ENCODE measurements around the gene CPT1B.

The CPT1B gene

DNA sequence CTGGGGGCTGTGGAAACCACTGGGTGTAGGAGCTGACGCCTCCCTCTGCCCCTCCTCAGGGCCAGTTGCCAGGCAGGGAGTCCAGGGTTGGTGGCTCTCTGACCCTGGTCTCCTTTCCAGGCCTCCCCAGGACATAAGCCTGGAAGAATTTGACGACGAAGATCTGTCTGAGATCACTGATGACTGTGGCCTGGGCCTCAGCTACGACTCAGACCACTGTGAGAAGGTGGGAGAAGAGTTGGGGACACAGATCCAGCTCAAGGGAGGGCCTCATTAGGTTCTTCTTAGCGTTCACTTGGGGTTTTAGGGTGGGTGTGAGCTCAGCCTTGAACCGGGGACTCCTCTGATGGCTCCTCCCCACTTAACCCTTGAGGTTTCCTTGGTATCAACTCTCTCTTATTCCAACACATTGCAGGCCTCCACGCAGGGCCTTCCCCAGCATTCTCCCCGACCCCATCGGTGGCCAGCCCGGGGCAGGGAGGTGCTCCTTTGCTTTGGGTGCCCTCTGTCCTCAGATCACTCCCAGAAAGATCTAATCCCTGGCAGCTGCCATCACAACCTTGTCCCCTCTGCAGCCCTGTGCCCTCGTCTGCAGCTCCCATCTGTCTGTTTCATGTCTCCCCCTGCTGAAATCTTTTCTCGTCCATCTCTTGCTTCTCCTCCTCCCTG is 23.6 kb upstream of the CPT1B start:
- no peaks in the 10 kb centered on the region for H3K36me3 ChIP-seq (ENCODE audit: control insufficient read depth, insufficient read depth, low read length)
- WGBS, 2 experiments (ENCODE audit: insufficient coverage in 2 of 2): 59% methylated on average over 11 of the region's 12 CpGs
- no peak overlapping the region for H3K27ac ChIP-seq (ENCODE audit: low read depth, low read length, severe bottlenecking)
- no peak overlapping the region for H3K4me3 ChIP-seq (ENCODE audit: extremely low read depth, insufficient read depth, low read length, poor library complexity, severe bottlenecking)
- H3K4me1 ChIP-seq (ENCODE audit: control insufficient read depth, insufficient read depth, low read length, poor library complexity, severe bottlenecking): no peaks in the 10 kb centered on the region
- no peaks in the 10 kb centered on the region for H3K9me3 ChIP-seq (ENCODE audit: control insufficient read depth, low read length)

DNA sequence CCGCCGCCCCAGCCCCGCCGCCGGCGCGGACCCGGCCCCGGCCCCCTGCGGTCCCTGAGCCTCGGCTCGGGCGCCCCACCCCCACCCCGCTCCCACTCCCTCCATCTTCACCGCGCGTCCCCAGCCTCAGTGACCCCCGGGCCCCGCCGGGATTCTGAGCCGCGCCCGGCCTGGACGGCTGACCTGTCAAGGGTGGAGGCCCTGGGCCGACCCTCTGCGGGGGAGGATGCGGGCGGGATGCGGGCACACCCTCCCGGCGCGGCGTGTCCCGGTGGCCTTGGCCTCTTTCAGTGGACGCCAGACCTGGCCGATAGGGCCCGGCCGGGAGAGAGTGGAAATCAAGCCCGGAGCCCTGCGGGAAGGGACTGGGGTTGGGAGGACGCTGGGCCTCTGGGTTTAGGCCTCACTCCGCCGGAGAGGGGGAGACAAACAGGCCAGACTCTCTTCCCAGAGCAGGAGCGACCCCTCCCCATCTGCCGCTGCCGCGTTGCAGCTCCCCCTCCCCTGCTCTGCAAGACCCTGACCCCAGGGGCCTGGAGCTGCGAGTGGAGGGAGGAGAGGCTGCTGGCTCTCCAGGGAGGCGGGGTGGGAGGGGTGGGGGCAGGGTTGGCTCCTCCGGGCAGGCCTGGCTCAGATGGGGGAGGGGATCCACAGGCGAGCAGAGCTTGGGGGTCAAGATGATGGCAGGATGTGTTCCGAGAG is 22.9 kb upstream of the CPT1B start:
- Histone ChIP-seq H3K4me3 (ENCODE audit: extremely low read depth, insufficient read depth, low read length, poor library complexity, severe bottlenecking) (peak overlapping the region; percentile 2), H3K27ac (ENCODE audit: low read depth, low read length, severe bottlenecking) (no peak overlapping the region), H3K36me3 (ENCODE audit: control insufficient read depth, insufficient read depth, low read length) (no peaks in the 10 kb centered on the region), H3K9me3 (ENCODE audit: control insufficient read depth, low read length) (no peaks in the 10 kb centered on the region), H3K4me1 (ENCODE audit: control insufficient read depth, insufficient read depth, low read length, poor library complexity, severe bottlenecking) (no peaks in the 10 kb centered on the region)
- 8 to 17% methylated on average over 10 to 22 of the region's 52 CpGs for WGBS, 2 experiments (ENCODE audit: insufficient coverage in 2 of 2)

- WGBS, 2 experiments (ENCODE audit: insufficient coverage in 2 of 2): 0 to 1% methylated on average over 9 to 25 of the region's 61 CpGs
- no peak within 1 kb of the TSS for H3K27ac ChIP-seq (ENCODE audit: low read depth, low read length, severe bottlenecking)
- no peaks in the 10 kb centered on the region for H3K36me3 ChIP-seq (ENCODE audit: control insufficient read depth, insufficient read depth, low read length)
- H3K4me1 ChIP-seq (ENCODE audit: control insufficient read depth, insufficient read depth, low read length, poor library complexity, severe bottlenecking): no peaks in the 10 kb centered on the region
- no peaks in the 10 kb centered on the region for H3K9me3 ChIP-seq (ENCODE audit: control insufficient read depth, low read length)
- H3K4me3 ChIP-seq (ENCODE audit: extremely low read depth, insufficient read depth, low read length, poor library complexity, severe bottlenecking): peak within 1 kb of the TSS; percentile 2
Measured at GRCh38 chr22:50600538-50600937, 22.3 kb upstream of the CPT1B start, which contains the start of gene MAPK8IP2. Gene MAPK8IP2 (plus strand): TSS chr22:50600793. CDS start chr22:50600819, 26 bp downstream.

GRCh38 chr22:50599816-50600455 is 21.7 kb upstream of the CPT1B start:
- Histone ChIP-seq H3K27ac (ENCODE audit: low read depth, low read length, severe bottlenecking) (no peak overlapping the region), H3K4me3 (ENCODE audit: extremely low read depth, insufficient read depth, low read length, poor library complexity, severe bottlenecking) (no peak overlapping the region)
- WGBS, 2 experiments (ENCODE audit: insufficient coverage in 2 of 2): 21 to 25% methylated on average over 38 to 39 of the region's 52 CpGs

GRCh38 chr22:50597097-50597496 is 18.9 kb upstream of the CPT1B start:
- H3K9me3 ChIP-seq (ENCODE audit: control insufficient read depth, low read length): no peaks in the 10 kb centered on the region
- 83 to 89% methylated on average over 5 of the region's 5 CpGs for WGBS, 2 experiments (ENCODE audit: insufficient coverage in 2 of 2)
- no peaks in the 10 kb centered on the region for H3K4me1 ChIP-seq (ENCODE audit: control insufficient read depth, insufficient read depth, low read length, poor library complexity, severe bottlenecking)
- H3K4me3 ChIP-seq (ENCODE audit: extremely low read depth, insufficient read depth, low read length, poor library complexity, severe bottlenecking): no peak overlapping the region
- no peak overlapping the region for H3K27ac ChIP-seq (ENCODE audit: low read depth, low read length, severe bottlenecking)
- H3K36me3 ChIP-seq (ENCODE audit: control insufficient read depth, insufficient read depth, low read length): no peaks in the 10 kb centered on the region

More at GRCh38 chr22:50599816-50600455, 21.7 kb upstream of the CPT1B start:
- no peaks in the 10 kb centered on the region for H3K4me1 ChIP-seq (ENCODE audit: control insufficient read depth, insufficient read depth, low read length, poor library complexity, severe bottlenecking)
- no peaks in the 10 kb centered on the region for H3K9me3 ChIP-seq (ENCODE audit: control insufficient read depth, low read length)
- no peaks in the 10 kb centered on the region for H3K36me3 ChIP-seq (ENCODE audit: control insufficient read depth, insufficient read depth, low read length)

- Histone ChIP-seq H3K4me3 (ENCODE audit: extremely low read depth, insufficient read depth, low read length, poor library complexity, severe bottlenecking) (no peak overlapping the region), H3K27ac (ENCODE audit: low read depth, low read length, severe bottlenecking) (no peak overlapping the region), H3K36me3 (ENCODE audit: control insufficient read depth, insufficient read depth, low read length) (no peaks in the 10 kb centered on the region), H3K4me1 (ENCODE audit: control insufficient read depth, insufficient read depth, low read length, poor library complexity, severe bottlenecking) (no peaks in the 10 kb centered on the region), H3K9me3 (ENCODE audit: control insufficient read depth, low read length) (no peaks in the 10 kb centered on the region)
- WGBS, 2 experiments (ENCODE audit: insufficient coverage in 2 of 2): 81 to 85% methylated on average over 3 of the region's 3 CpGs
Measured at GRCh38 chr22:50595189-50595588, 17.0 kb upstream of the CPT1B start.

DNA sequence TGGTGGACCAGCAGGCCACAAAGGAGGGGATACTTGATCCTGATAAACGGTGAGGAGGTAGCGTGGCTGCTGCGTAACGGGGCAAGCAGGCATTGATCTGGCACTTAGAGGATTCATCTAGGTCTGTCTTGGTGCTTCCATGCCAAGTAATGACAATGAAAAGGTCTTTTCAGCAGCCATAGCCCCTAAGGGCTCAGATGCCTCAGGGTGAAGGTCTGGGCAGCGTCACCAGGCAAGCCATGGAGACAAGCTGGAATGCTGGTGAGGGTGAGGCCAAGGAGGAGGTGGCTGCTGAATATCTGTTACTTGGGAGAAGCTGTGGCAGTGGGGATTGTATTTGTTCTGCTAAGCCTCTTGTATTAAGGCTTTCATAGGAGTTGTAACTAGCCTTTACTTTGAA is 9.2 kb upstream of the CPT1B start:
- 85 to 93% methylated on average over 4 to 5 of the region's 5 CpGs for WGBS, 2 experiments (ENCODE audit: insufficient coverage in 2 of 2)
- Histone ChIP-seq H3K4me1 (ENCODE audit: control insufficient read depth, insufficient read depth, low read length, poor library complexity, severe bottlenecking) (no peaks in the 10 kb centered on the region), H3K4me3 (ENCODE audit: extremely low read depth, insufficient read depth, low read length, poor library complexity, severe bottlenecking) (no peak overlapping the region), H3K36me3 (ENCODE audit: control insufficient read depth, insufficient read depth, low read length) (no peaks in the 10 kb centered on the region), H3K9me3 (ENCODE audit: control insufficient read depth, low read length) (no peaks in the 10 kb centered on the region), H3K27ac (ENCODE audit: low read depth, low read length, severe bottlenecking) (no peak overlapping the region)

DNA sequence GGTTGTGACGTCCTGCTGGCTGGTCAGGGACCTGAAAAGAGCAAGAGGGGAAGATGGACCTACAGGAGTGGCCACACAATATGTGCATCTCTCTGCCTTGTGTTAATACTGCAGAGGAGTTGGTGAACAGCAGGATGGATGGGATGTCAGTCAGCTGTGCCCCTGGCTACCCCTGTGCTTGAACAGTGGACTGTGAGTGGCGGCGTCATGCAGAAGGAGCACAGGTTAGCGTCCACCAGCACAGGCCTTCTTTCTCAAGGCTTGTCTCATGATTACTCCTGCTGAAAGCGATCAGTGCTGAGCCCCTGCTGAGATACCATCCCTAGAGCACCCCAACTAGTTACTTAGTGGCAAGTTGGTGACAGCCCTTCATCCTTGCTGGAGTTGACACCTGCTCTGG is 8.2 kb upstream of the CPT1B start:
- Histone ChIP-seq H3K9me3 (ENCODE audit: control insufficient read depth, low read length) (no peaks in the 10 kb centered on the region), H3K4me3 (ENCODE audit: extremely low read depth, insufficient read depth, low read length, poor library complexity, severe bottlenecking) (no peak overlapping the region), H3K27ac (ENCODE audit: low read depth, low read length, severe bottlenecking) (no peak overlapping the region), H3K36me3 (ENCODE audit: control insufficient read depth, insufficient read depth, low read length) (peaks cover 4% of the 10 kb centered on the region), H3K4me1 (ENCODE audit: control insufficient read depth, insufficient read depth, low read length, poor library complexity, severe bottlenecking) (peaks cover 4% of the 10 kb centered on the region)
- 81 to 88% methylated on average over 4 to 5 of the region's 5 CpGs for WGBS, 2 experiments (ENCODE audit: insufficient coverage in 2 of 2)

DNA sequence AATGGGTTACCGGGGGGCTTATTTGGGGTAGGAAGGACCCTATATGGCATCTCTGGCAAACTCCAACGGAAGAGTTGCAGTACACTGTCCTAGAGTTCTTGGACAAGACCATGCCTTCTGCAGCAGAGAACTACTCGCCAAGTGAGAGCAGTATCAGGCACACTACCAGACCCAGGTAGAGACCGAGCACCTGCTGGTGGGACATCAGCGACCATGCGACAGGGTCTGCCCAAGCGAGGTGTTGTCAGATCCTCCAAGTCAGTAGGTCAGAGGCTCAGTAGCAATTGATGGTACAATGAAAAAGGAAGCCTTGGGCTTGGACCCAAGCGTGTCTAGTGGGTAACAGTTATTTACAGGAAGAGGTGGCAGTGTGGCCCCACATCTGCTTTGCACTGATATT is 7.6 kb upstream of the CPT1B start:
- Histone ChIP-seq H3K9me3 (ENCODE audit: control insufficient read depth, low read length) (no peaks in the 10 kb centered on the region), H3K4me1 (ENCODE audit: control insufficient read depth, insufficient read depth, low read length, poor library complexity, severe bottlenecking) (peaks cover 6% of the 10 kb centered on the region)
- 96 to 98% methylated on average over 7 to 8 of the region's 8 CpGs for WGBS, 2 experiments (ENCODE audit: insufficient coverage in 2 of 2)

DNA sequence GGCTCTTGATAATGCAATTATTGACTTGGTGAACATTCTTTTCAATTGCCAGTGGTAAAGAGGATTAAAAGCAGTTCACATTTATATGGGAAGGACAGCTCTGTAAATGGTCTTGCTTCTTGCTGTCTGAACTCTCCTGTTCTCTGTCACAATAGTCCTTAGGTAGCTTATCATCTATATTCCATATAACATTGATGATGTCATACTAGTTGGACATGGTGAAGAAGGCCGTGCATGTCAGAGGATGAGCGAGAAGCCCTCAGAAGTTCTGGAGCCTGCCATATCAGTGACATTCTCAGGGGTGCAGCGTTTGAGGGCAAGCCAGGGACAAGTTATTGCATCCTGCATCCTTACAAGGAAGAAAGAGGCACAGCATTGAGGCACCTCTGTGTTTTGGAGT is 7.0 kb upstream of the CPT1B start:
- H3K36me3 ChIP-seq (ENCODE audit: control insufficient read depth, insufficient read depth, low read length): peaks cover 15% of the 10 kb centered on the region
- H3K4me1 ChIP-seq (ENCODE audit: control insufficient read depth, insufficient read depth, low read length, poor library complexity, severe bottlenecking): peaks cover 6% of the 10 kb centered on the region
- H3K27ac ChIP-seq (ENCODE audit: low read depth, low read length, severe bottlenecking): no peak overlapping the region
- H3K9me3 ChIP-seq (ENCODE audit: control insufficient read depth, low read length): no peaks in the 10 kb centered on the region
- no peak overlapping the region for H3K4me3 ChIP-seq (ENCODE audit: extremely low read depth, insufficient read depth, low read length, poor library complexity, severe bottlenecking)
- 90 to 94% methylated on average over 3 of the region's 3 CpGs for WGBS, 2 experiments (ENCODE audit: insufficient coverage in 2 of 2)

More for the DNA sequence above, 7.6 kb upstream of the CPT1B start:
- Histone ChIP-seq H3K36me3 (ENCODE audit: control insufficient read depth, insufficient read depth, low read length) (peaks cover 10% of the 10 kb centered on the region), H3K4me3 (ENCODE audit: extremely low read depth, insufficient read depth, low read length, poor library complexity, severe bottlenecking) (no peak overlapping the region), H3K27ac (ENCODE audit: low read depth, low read length, severe bottlenecking) (no peak overlapping the region)
